Naive thymus-derived CD4-positive, alpha-beta T cell (primary cell): ENCODE data around the gene IRF2BPL. TPM values are rescaled to one million over a fixed set of nuclear protein-coding genes. Genes with fewer than 3 reads are reported as not detected.
A peak's percentile ranks its signal among the peaks of the same experiment; 100 is the strongest.

Source experiments
- ATAC-seq: fragments of 150-1000 bp; cut with Tn5 transposase; 2 replicates; pipeline ENCODE4 v1.10.0; 2021; ENCODE audit warnings: mild to moderate bottlenecking, moderate library complexity
- CTCF ChIA-PET: fragments of 350-600 bp; sonication (Branson Sonifier 250); formaldehyde crosslinking; loops from one replicate; lab custom pipeline; 2021; ENCODE audit warnings: antibody characterized with exemption; lab: Charles Lee
- POLR2A ChIA-PET: fragments of 350-600 bp; sonication (Branson Sonifier 250); formaldehyde crosslinking; loops from one replicate; lab custom pipeline; 2021; ENCODE audit warnings: antibody characterized with exemption, inconsistent platforms; lab: Charles Lee
- DNase-seq, 9 donors: peaks; one replicate each; pipeline versions ENCODE4 v3.0.0 to v3.0.0-alpha.2; 2020 to 2022; ENCODE audit warnings: mixed read lengths in 1 of 9
- H3K27ac ChIP-seq: one replicate; pipeline ENCODE4 v1.7.0; 2013; ENCODE audit warnings: mild to moderate bottlenecking, low read depth, low read length, moderate library complexity
- H3K27me3 ChIP-seq, 2 donors: one replicate each; pipeline ENCODE4 v1.7.0; 2013; ENCODE audit warnings: low read length in 2 of 2, mild to moderate bottlenecking in 2 of 2, moderate library complexity in 2 of 2; ENCODE audit not compliant: control insufficient read depth in 2 of 2, insufficient read depth in 2 of 2
- H3K36me3 ChIP-seq, 3 experiments: 1 replicate in 2 of 3; 2 replicates in 1 of 3; pipeline ENCODE4 v1.7.0; 2013; ENCODE audit warnings: low read length in 3 of 3, mild to moderate bottlenecking in 3 of 3, moderate library complexity in 1 of 3; ENCODE audit not compliant: insufficient read depth in 3 of 3, control insufficient read depth in 2 of 3
- H3K4me1 ChIP-seq, 2 donors: one replicate each; pipeline ENCODE4 v1.7.0; 2013; ENCODE audit warnings: low read length in 2 of 2, mild to moderate bottlenecking in 2 of 2, moderate library complexity in 1 of 2; ENCODE audit not compliant: control insufficient read depth in 2 of 2, insufficient read depth in 2 of 2
- H3K4me3 ChIP-seq: 2 replicates; pipeline ENCODE4 v1.7.0; 2013; ENCODE audit warnings: mild to moderate bottlenecking, low read length
- H3K9me3 ChIP-seq, 3 experiments: 1 replicate in 2 of 3; 2 replicates in 1 of 3; pipeline ENCODE4 v1.7.0; 2013; ENCODE audit warnings: low read length in 3 of 3; ENCODE audit not compliant: control insufficient read depth in 2 of 3
- H3K27ac Mint-ChIP-seq, 9 donors: one replicate each; pipeline ENCODE4 v1.8.0; 2020 to 2022; ENCODE audit warnings: mixed read lengths in 9 of 9, mild to moderate bottlenecking in 8 of 9, moderate library complexity in 5 of 9, inconsistent platforms in 2 of 9
- H3K27me3 Mint-ChIP-seq, 5 donors: one replicate each; pipeline ENCODE4 v1.8.0; 2021 to 2022; ENCODE audit warnings: mixed read lengths in 5 of 5, mild to moderate bottlenecking in 1 of 5
- H3K36me3 Mint-ChIP-seq, 5 donors: one replicate each; pipeline ENCODE4 v1.8.0; 2020 to 2022; ENCODE audit warnings: mixed read lengths in 5 of 5, mild to moderate bottlenecking in 3 of 5, inconsistent platforms in 1 of 5
- H3K4me1 Mint-ChIP-seq, 7 donors: one replicate each; pipeline ENCODE4 v1.8.0; 2020 to 2022; ENCODE audit warnings: mixed read lengths in 7 of 7, mild to moderate bottlenecking in 3 of 7, inconsistent platforms in 1 of 7
- H3K4me3 Mint-ChIP-seq, 10 donors: one replicate each; pipeline ENCODE4 v1.8.0; 2020 to 2022; ENCODE audit warnings: mild to moderate bottlenecking in 10 of 10, mixed read lengths in 10 of 10, moderate library complexity in 6 of 10, inconsistent platforms in 2 of 10
- H3K9me3 Mint-ChIP-seq, 11 donors: one replicate each; pipeline ENCODE4 v1.8.0; 2020 to 2022; ENCODE audit warnings: mixed read lengths in 11 of 11, mild to moderate bottlenecking in 4 of 11, inconsistent platforms in 1 of 11, moderate library complexity in 1 of 11
- intact Hi-C, 2 donors: fragments of 100-400 bp; cut with micrococcal nuclease; formaldehyde crosslinking; loops; one replicate each; pipeline ENCODE4 v1.15.1; 2023
- polyA plus RNA-seq, 2 donors: library from polyadenylated mRNA; unstranded; fragments of 300-500 nt; fragmentation: Illumina TruSeq; gene quantifications; one replicate each; pipeline ENCODE4 v1.2.3, GENCODE V29; 2021
- total RNA-seq, 6 experiments: library from RNA in 5 of 6; stranded (reverse) in 5 of 6; gene quantifications; 1 replicate in 5 of 6; 2 replicates in 1 of 6; pipeline ENCODE4 v1.2.3 and lab custom pipeline; 2021 to 2026

The IRF2BPL gene
- total and polyA plus RNA-seq, 7 experiments from 2014 or later, result 3.5 to 45.2 (median 33.7) TPM

GRCh38 chr14:77000340-77001270, 27.9 kb downstream of the IRF2BPL start:
- Histone ChIP-seq H3K36me3 (no peaks in the 10 kb centered on the region), H3K4me3 (no peak overlapping the region), H3K4me1 (peaks cover 0 to 9% of the 10 kb centered on the region in 2 donors), H3K9me3 (no peaks in the 10 kb centered on the region), H3K27ac (no peak overlapping the region), H3K27me3 (no peaks in the 10 kb centered on the region)
- POLR2A ChIA-PET, result interaction anchor here (1.3 kb wide), 1 partner anchor 38 kb away, joined by 7 read pairs; no protein-coding TSS in a partner anchor
- peak in 2 of 9 donors; percentile 21 to 35 for DNase-seq
- H3K27me3 Mint-ChIP-seq, result no peaks in the 10 kb centered on the region
- intact Hi-C loops, result no loop called here
- H3K36me3 Mint-ChIP-seq, result no peaks in the 10 kb centered on the region
- H3K9me3 Mint-ChIP-seq, result no peaks in the 10 kb centered on the region
- peak overlapping the region; percentile 52 to 88 (median 78) for H3K4me3 Mint-ChIP-seq
- peak; percentile 63 for ATAC-seq
- peak overlapping the region in 8 of 9 donors; percentile 50 to 88 (median 70) for H3K27ac Mint-ChIP-seq
- CTCF ChIA-PET, result interaction anchor here (0.6 to 1.2 kb wide), 2 partner anchors 87 to 93 kb away, joined by 3 to 4 read pairs; no protein-coding TSS in a partner anchor
- H3K4me1 Mint-ChIP-seq, result peaks cover 8 to 19% (median 14%) of the 10 kb centered on the region in 7 donors

DNA sequence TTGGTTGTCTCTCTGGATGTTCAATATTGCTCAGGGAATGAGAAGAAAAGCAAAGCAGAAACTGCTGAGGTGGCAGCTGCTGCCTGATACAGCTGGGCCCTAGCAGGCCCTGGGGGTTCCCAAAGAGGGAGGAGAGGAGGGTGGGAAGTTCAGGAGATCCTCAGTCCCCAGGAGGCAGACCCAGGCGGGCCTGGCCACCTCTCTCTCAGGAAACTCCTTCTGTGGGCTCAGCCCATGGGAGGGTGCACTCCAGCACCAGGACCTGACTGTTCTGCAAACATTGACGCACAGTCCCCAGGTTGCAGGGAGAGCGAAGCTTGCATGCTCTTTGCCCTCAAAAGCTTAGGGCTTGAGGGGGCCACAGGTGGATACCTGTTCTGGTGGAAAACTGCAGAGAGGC, 29.6 kb downstream of the IRF2BPL start:
- Histone ChIP-seq H3K4me3 (no peak overlapping the region), H3K27me3 (no peaks in the 10 kb centered on the region), H3K9me3 (no peaks in the 10 kb centered on the region), H3K36me3 (no peaks in the 10 kb centered on the region), H3K4me1 (peaks cover 0 to 9% of the 10 kb centered on the region in 2 donors), H3K27ac (no peak overlapping the region)
- CTCF ChIA-PET, result no interaction called here
- POLR2A ChIA-PET, result no interaction called here
- DNase-seq (no peak), ATAC-seq (no peak)
- intact Hi-C loops, result no loop called here
- Mint-ChIP-seq H3K4me1 (peaks cover 11 to 21% (median 14%) of the 10 kb centered on the region in 7 donors), H3K36me3 (no peaks in the 10 kb centered on the region), H3K27me3 (no peaks in the 10 kb centered on the region), H3K27ac (no peak overlapping the region), H3K4me3 (no peak overlapping the region), H3K9me3 (no peaks in the 10 kb centered on the region)

GRCh38 chr14:76997257-76997970, 31.1 kb downstream of the IRF2BPL start:
- H3K27me3 Mint-ChIP-seq, result no peaks in the 10 kb centered on the region
- Histone ChIP-seq H3K4me3 (no peak overlapping the region), H3K36me3 (no peaks in the 10 kb centered on the region), H3K9me3 (no peaks in the 10 kb centered on the region), H3K27me3 (no peaks in the 10 kb centered on the region), H3K27ac (no peak overlapping the region), H3K4me1 (peaks cover 0 to 9% of the 10 kb centered on the region in 2 donors)
- ChIA-PET POLR2A (interaction anchor here (0.6 to 1.1 kb wide), 3 partner anchors 13 to 26 kb away, joined by 3 to 4 read pairs (median 3); no protein-coding TSS in a partner anchor), CTCF (interaction anchor here (0.8 kb wide), 1 partner anchor 121 kb away, joined by 3 read pairs; no protein-coding TSS in a partner anchor)
- no peak for ATAC-seq
- H3K27ac Mint-ChIP-seq, result peak overlapping the region in 2 of 9 donors; percentile 11 to 36
- intact Hi-C loops, result no loop called here
- H3K4me1 Mint-ChIP-seq, result peaks cover 11 to 25% (median 15%) of the 10 kb centered on the region in 7 donors
- no peaks in the 10 kb centered on the region for H3K9me3 Mint-ChIP-seq
- no peaks in the 10 kb centered on the region for H3K36me3 Mint-ChIP-seq
- H3K4me3 Mint-ChIP-seq, result no peak overlapping the region
- DNase-seq, result no peak

GRCh38 chr14:76996563-76997146, 31.9 kb downstream of the IRF2BPL start:
- H3K4me1 Mint-ChIP-seq, result peaks cover 11 to 25% (median 14%) of the 10 kb centered on the region in 7 donors
- H3K27ac ChIP-seq, result no peak overlapping the region
- H3K4me3 ChIP-seq, result no peak overlapping the region
- ChIA-PET POLR2A (interaction anchor here (1.1 kb wide), 1 partner anchor 12 kb away, joined by 3 read pairs; no protein-coding TSS in a partner anchor), CTCF (interaction anchor here (0.8 kb wide), 1 partner anchor 121 kb away, joined by 3 read pairs; no protein-coding TSS in a partner anchor)
- H3K4me3 Mint-ChIP-seq, result no peak overlapping the region
- no peaks in the 10 kb centered on the region for H3K36me3 ChIP-seq
- no peaks in the 10 kb centered on the region for H3K27me3 ChIP-seq
- peak overlapping the region in 1 of 9 donors; percentile 53 for H3K27ac Mint-ChIP-seq
- DNase-seq, result no peak
- H3K27me3 Mint-ChIP-seq, result no peaks in the 10 kb centered on the region
- intact Hi-C loops, result no loop called here
- no peaks in the 10 kb centered on the region for H3K9me3 ChIP-seq
- ATAC-seq, result no peak
- H3K9me3 Mint-ChIP-seq, result no peaks in the 10 kb centered on the region
- H3K36me3 Mint-ChIP-seq, result no peaks in the 10 kb centered on the region
- H3K4me1 ChIP-seq, result peaks cover 0 to 9% of the 10 kb centered on the region in 2 donors

GRCh38 chr14:76995279-76996035, 33.1 kb downstream of the IRF2BPL start:
- ChIA-PET POLR2A (no interaction called here), CTCF (no interaction called here)
- no peaks in the 10 kb centered on the region for H3K27me3 Mint-ChIP-seq
- intact Hi-C loops, result no loop called here
- H3K36me3 Mint-ChIP-seq, result no peaks in the 10 kb centered on the region
- H3K4me1 ChIP-seq, result peaks cover 0 to 2% of the 10 kb centered on the region in 2 donors
- H3K4me3 Mint-ChIP-seq, result no peak overlapping the region
- H3K9me3 ChIP-seq, result no peaks in the 10 kb centered on the region
- H3K4me3 ChIP-seq, result no peak overlapping the region
- no peak overlapping the region for H3K27ac Mint-ChIP-seq
- no peaks in the 10 kb centered on the region for H3K36me3 ChIP-seq
- no peaks in the 10 kb centered on the region for H3K27me3 ChIP-seq
- H3K9me3 Mint-ChIP-seq, result no peaks in the 10 kb centered on the region
- H3K27ac ChIP-seq, result no peak overlapping the region
- peaks cover 6 to 19% (median 8%) of the 10 kb centered on the region in 7 donors for H3K4me1 Mint-ChIP-seq
- peak in 1 of 9 donors; percentile 31 for DNase-seq
- no peak for ATAC-seq
